A673 (cell line): Measurements from ENCODE around the gene HACD2. TPM values are rescaled to one million over a fixed set of nuclear protein-coding genes. Genes with fewer than 3 reads are reported as not detected.

Experiments used
- BruUV-seq: library from RNA; stranded (reverse); fragments of 400-500 nt; replicated peaks from 2 replicates; lab custom pipeline; 2021; lab: Mats Ljungman, UMichigan
- CTCF ChIA-PET: fragments of 300-600 bp; sonication (Branson Sonifier 250); formaldehyde crosslinking; loops from one replicate; lab custom pipeline; 2022; ENCODE audit warnings: antibody characterized with exemption; lab: Charles Lee
- POLR2A ChIA-PET: fragments of 300-600 bp; sonication (Branson Sonifier 250); formaldehyde crosslinking; loops from one replicate; lab custom pipeline; 2022; ENCODE audit warnings: antibody characterized with exemption; ENCODE audit not compliant: low non-redundant PET; lab: Charles Lee
- DNase-seq: peaks from one replicate; pipeline ENCODE4 v3.0.0-alpha.2; 2015; ENCODE audit warnings: low spot score
- H3K27ac ChIP-seq: fragments of 200-600 bp; sonication (generic); 2 replicates; pipeline ENCODE4 v1.5.1; 2016; ENCODE audit warnings: mixed run types, low read depth, mild to moderate bottlenecking, mixed read lengths, antibody characterized with exemption, low read length; ENCODE audit not compliant: poor library complexity, severe bottlenecking
- H3K27me3 ChIP-seq: fragments of 200-600 bp; sonication (generic); replicated peaks from 2 replicates; pipeline ENCODE4 v1.6.1; 2017; ENCODE audit warnings: mixed run types, low read depth, mild to moderate bottlenecking, mixed read lengths, antibody characterized with exemption, low read length; ENCODE audit not compliant: insufficient read depth, poor library complexity
- H3K36me3 ChIP-seq: fragments of 200-600 bp; sonication (generic); 2 replicates; pipeline ENCODE4 v1.6.1; 2016; ENCODE audit warnings: mixed run types, mild to moderate bottlenecking, mixed read lengths, antibody characterized with exemption, low read length; ENCODE audit not compliant: insufficient read depth, poor library complexity, severe bottlenecking
- H3K4me1 ChIP-seq: fragments of 200-600 bp; sonication (generic); 2 replicates; pipeline ENCODE4 v1.6.1; 2017; ENCODE audit warnings: mixed run types, mild to moderate bottlenecking, mixed read lengths, antibody characterized with exemption, low read length; ENCODE audit not compliant: insufficient read depth, poor library complexity, severe bottlenecking
- H3K4me3 ChIP-seq: fragments of 200-600 bp; sonication (generic); 2 replicates; pipeline ENCODE4 v1.5.1; 2016; ENCODE audit warnings: low read depth, mixed run types, mild to moderate bottlenecking, mixed read lengths, low read length; ENCODE audit not compliant: poor library complexity, severe bottlenecking
- H3K9me3 ChIP-seq: fragments of 200-600 bp; sonication (generic); 2 replicates; pipeline ENCODE4 v1.6.1; 2016; ENCODE audit warnings: mixed run types, low read depth, mild to moderate bottlenecking, mixed read lengths, antibody characterized with exemption, low read length; ENCODE audit not compliant: poor library complexity, severe bottlenecking
- EZH2 ChIP-seq: fragments of 200-600 bp; sonication (generic); IDR thresholded peaks from 2 replicates; pipeline ENCODE4 v1.6.1; 2017; ENCODE audit warnings: borderline replicate concordance, low read depth, mild to moderate bottlenecking, mixed read lengths, antibody characterized with exemption, low read length; ENCODE audit not compliant: poor library complexity, severe bottlenecking
- intact Hi-C: fragments of 100-400 bp; cut with micrococcal nuclease; formaldehyde crosslinking; loops from one replicate; pipeline ENCODE4 v1.10.0; 2022; ENCODE audit not compliant: unreplicated experiment
- total RNA-seq: library from RNA; stranded (reverse); gene quantifications from 2 replicates; pipeline ENCODE4 v1.2.3, GENCODE V29; 2021
- TF ChIP-seq, protein P1 (sequence below): fragments of 300-800, 200-600 bp; sonication (generic); conservative IDR thresholded peaks from 2 replicates; pipeline ENCODE4 v1.5.1; 2017; ENCODE audit warnings: low read depth, mild to moderate bottlenecking, antibody characterized with exemption, low read length, moderate library complexity, mixed read lengths

Gene HACD2
- total RNA-seq, 1 experiment from 2014 or later: 49.3 TPM

DNA sequence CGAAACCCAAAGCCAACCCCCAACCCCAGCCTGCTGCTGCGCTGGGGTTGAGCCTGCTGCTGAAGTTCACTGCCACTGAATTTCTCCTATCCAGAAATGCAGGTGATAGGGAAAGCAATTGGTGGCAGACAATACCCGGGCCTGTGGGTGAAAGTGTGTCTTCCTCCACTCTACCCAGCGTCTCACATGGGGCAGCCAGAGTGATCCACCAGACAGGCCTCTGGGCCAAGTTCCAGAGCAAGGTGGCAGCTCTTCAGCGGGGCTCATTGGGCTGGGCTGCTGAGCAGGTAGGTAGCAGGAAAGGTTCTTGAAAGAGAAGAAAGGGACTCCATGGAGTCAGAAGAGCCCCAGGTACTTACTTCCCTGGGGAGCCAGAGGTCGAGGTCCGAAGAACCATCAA, 141.9 kb downstream of the HACD2 start:
- H3K27me3 ChIP-seq: peaks cover 37% of the 10 kb centered on the region
- H3K9me3 ChIP-seq: no peaks in the 10 kb centered on the region
- ChIA-PET CTCF (no interaction called here), POLR2A (no interaction called here)
- no peak overlapping the region for H3K4me3 ChIP-seq
- H3K4me1 ChIP-seq: no peaks in the 10 kb centered on the region
- no peak overlapping the region for H3K27ac ChIP-seq
- intact Hi-C loops: no loop called here
- no TSS peak for BruUV-seq
- no peak for DNase-seq
- H3K36me3 ChIP-seq: no peaks in the 10 kb centered on the region
- TF ChIP-seq EZH2: no peak
- TF ChIP-seq, protein P1, sequence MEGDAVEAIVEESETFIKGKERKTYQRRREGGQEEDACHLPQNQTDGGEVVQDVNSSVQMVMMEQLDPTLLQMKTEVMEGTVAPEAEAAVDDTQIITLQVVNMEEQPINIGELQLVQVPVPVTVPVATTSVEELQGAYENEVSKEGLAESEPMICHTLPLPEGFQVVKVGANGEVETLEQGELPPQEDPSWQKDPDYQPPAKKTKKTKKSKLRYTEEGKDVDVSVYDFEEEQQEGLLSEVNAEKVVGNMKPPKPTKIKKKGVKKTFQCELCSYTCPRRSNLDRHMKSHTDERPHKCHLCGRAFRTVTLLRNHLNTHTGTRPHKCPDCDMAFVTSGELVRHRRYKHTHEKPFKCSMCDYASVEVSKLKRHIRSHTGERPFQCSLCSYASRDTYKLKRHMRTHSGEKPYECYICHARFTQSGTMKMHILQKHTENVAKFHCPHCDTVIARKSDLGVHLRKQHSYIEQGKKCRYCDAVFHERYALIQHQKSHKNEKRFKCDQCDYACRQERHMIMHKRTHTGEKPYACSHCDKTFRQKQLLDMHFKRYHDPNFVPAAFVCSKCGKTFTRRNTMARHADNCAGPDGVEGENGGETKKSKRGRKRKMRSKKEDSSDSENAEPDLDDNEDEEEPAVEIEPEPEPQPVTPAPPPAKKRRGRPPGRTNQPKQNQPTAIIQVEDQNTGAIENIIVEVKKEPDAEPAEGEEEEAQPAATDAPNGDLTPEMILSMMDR: no peak

DNA sequence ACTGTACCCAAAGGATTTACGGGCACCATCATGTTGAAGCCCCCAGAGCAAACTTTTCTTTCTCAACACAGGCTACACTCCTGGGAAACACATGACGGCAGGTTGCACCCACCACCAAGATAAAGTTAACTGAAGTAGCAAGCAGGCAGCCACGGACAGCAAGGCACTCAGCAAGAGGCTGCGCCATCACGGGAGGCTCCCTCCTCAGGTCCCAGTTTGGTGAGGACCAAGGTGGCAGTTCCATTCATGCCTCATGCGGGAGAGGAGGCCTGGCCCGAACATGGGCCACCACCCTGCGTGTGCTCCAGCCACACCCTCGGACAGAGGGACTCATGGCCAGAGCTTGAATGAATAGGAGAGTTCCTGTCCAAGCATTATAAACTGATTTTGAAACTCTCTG, 142.7 kb downstream of the HACD2 start:
- H3K4me3 ChIP-seq: no peak overlapping the region
- ChIA-PET POLR2A (no interaction called here), CTCF (interaction anchor here (0.6 kb wide), 1 partner anchor 47 kb away, joined by 3 read pairs; no protein-coding TSS in a partner anchor)
- H3K27me3 ChIP-seq: peaks cover 31% of the 10 kb centered on the region
- BruUV-seq: no TSS peak
- no peak for DNase-seq
- H3K4me1 ChIP-seq: no peaks in the 10 kb centered on the region
- no peak overlapping the region for H3K27ac ChIP-seq
- TF ChIP-seq, protein P1: no peak
- no peak for TF ChIP-seq EZH2
- no peaks in the 10 kb centered on the region for H3K36me3 ChIP-seq
- intact Hi-C loops: no loop called here
- no peaks in the 10 kb centered on the region for H3K9me3 ChIP-seq

Other genes with a start within 250 kb of the HACD2 start
- gene ADCY5, start 136.0 kb downstream of the HACD2 start, total RNA-seq: 0.21 and 0.22 TPM in 2 replicates